ENCODE results near the gene PRKCZ. TPM values are rescaled to one million over a fixed set of nuclear protein-coding genes. Genes with fewer than 3 reads are reported as not detected.
A peak's percentile ranks its signal among the peaks of the same experiment; 100 is the strongest.

The PRKCZ gene
- total RNA-seq, 3 donors from 2014 or later (not counting 1 experiment from before 2014, with no cell fraction given), result 25.1 to 37.1 (median 30.5) TPM

GRCh38 chr1:2197707-2198165, 147.5 kb downstream of the PRKCZ start:
- Mint-ChIP-seq H3K4me1 (peaks cover 16 to 29% of the 10 kb centered on the region in 2 donors), H3K27ac (peak overlapping the region in 1 of 2 donors; percentile 93), H3K27me3 (ENCODE audit: low read depth in 2 of 2) (no peaks in the 10 kb centered on the region), H3K4me3 (no peak overlapping the region), H3K9me3 (no peaks in the 10 kb centered on the region), H3K36me3 (no peaks in the 10 kb centered on the region)
- TF ChIP-seq CTCF (IDR thresholded peaks at IDR 0.05), result no peak
- no peaks in the 10 kb centered on the region for H3K36me3 ChIP-seq (ENCODE audit: control insufficient read depth, insufficient read depth, low read length)
- H3K9me3 ChIP-seq (ENCODE audit: control insufficient read depth, insufficient read depth, low read length), result no peaks in the 10 kb centered on the region
- peaks cover 53% of the 10 kb centered on the region for H3K4me1 ChIP-seq (ENCODE audit: control insufficient read depth, insufficient read depth, low read length)
- DNase-seq, result no peak
- no peak overlapping the region for H3K4me3 ChIP-seq (ENCODE audit: low read length)
- H3K27ac ChIP-seq (ENCODE audit: low read length), result no peak overlapping the region
- intact Hi-C loops (cut with micrococcal nuclease), result loop anchor here (2.0 to 10.0 kb wide), 4 partner anchors 35 to 447 kb away; no protein-coding TSS in a partner anchor
- no peak for ATAC-seq
- H3K27me3 ChIP-seq (ENCODE audit: control insufficient read depth, insufficient read depth, low read length), result no peaks in the 10 kb centered on the region
- WGBS (ENCODE audit: insufficient coverage), result 97% methylated on average over 10 of the region's 10 CpGs

GRCh38 chr1:2198571-2198970, 148.4 kb downstream of the PRKCZ start:
- WGBS (ENCODE audit: insufficient coverage), result 84% methylated on average over 11 of the region's 11 CpGs
- peak overlapping the region; percentile 86 for H3K4me3 Mint-ChIP-seq
- intact Hi-C loops (cut with micrococcal nuclease), result loop anchor here (2.0 to 10.0 kb wide), 4 partner anchors 34 to 446 kb away; no protein-coding TSS in a partner anchor
- H3K36me3 Mint-ChIP-seq, result no peaks in the 10 kb centered on the region
- H3K9me3 Mint-ChIP-seq, result no peaks in the 10 kb centered on the region
- no peak overlapping the region for H3K4me3 ChIP-seq (ENCODE audit: low read length)
- peaks cover 16 to 33% of the 10 kb centered on the region in 2 donors for H3K4me1 Mint-ChIP-seq
- H3K27ac ChIP-seq (ENCODE audit: low read length), result peak overlapping the region; percentile 96
- H3K27me3 Mint-ChIP-seq (ENCODE audit: low read depth in 2 of 2), result no peaks in the 10 kb centered on the region
- no peak for DNase-seq
- H3K27ac Mint-ChIP-seq, result peak overlapping the region; percentile 90 to 93
- no peaks in the 10 kb centered on the region for H3K27me3 ChIP-seq (ENCODE audit: control insufficient read depth, insufficient read depth, low read length)
- no peaks in the 10 kb centered on the region for H3K9me3 ChIP-seq (ENCODE audit: control insufficient read depth, insufficient read depth, low read length)
- no peaks in the 10 kb centered on the region for H3K36me3 ChIP-seq (ENCODE audit: control insufficient read depth, insufficient read depth, low read length)
- no peak for TF ChIP-seq CTCF (IDR thresholded peaks at IDR 0.05)
- peaks cover 48% of the 10 kb centered on the region for H3K4me1 ChIP-seq (ENCODE audit: control insufficient read depth, insufficient read depth, low read length)
- no peak for ATAC-seq

DNA sequence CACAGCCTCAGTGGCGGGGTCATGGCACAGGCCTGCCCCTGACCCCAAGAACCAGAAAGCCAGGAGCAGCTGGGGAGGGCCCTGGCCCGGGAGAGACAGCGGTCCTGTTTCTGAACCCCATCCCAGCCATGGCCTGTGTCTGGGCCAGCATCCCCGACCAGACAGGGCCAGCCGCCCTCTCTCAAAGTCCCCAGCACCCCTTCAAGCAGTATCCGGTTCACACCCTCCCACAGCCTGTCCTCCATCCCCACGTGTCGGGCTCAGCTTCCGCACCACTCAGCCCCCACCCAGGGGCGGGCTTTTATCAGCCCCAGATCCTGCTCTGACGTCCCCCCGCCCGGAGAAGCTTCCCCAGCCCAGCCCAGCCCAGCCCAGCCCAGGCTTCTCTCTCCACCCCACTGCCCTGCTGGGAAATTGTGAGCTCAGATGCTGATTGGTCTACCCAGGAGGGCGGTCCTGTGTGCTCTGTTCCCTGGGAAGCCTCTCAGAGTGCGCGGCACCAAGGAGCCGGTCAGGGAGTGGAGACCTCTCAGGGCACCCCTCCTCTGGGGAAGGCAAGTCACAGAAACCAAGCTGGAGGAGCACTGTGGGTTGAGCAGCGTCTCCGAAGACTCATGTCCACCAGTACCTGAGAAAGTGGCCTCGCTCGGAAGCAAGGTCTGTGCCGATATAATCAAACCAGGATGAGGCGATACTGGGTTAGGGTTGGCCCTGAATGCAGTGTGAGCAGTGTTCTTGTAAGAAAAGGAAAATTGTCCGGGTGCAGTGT, 149.0 kb downstream of the PRKCZ start:
- H3K9me3 Mint-ChIP-seq, result no peaks in the 10 kb centered on the region
- Histone ChIP-seq H3K9me3 (ENCODE audit: control insufficient read depth, insufficient read depth, low read length) (no peaks in the 10 kb centered on the region), H3K36me3 (ENCODE audit: control insufficient read depth, insufficient read depth, low read length) (no peaks in the 10 kb centered on the region), H3K27ac (ENCODE audit: low read length) (peak overlapping the region; percentile 96), H3K4me1 (ENCODE audit: control insufficient read depth, insufficient read depth, low read length) (peaks cover 49% of the 10 kb centered on the region), H3K27me3 (ENCODE audit: control insufficient read depth, insufficient read depth, low read length) (no peaks in the 10 kb centered on the region), H3K4me3 (ENCODE audit: low read length) (peak overlapping the region; percentile 68)
- intact Hi-C loops (cut with micrococcal nuclease), result loop anchor here (1.0 to 10.0 kb wide), 5 partner anchors 33 to 446 kb away; no protein-coding TSS in a partner anchor
- H3K27ac Mint-ChIP-seq, result peak overlapping the region; percentile 90 to 93
- H3K27me3 Mint-ChIP-seq (ENCODE audit: low read depth in 2 of 2), result no peaks in the 10 kb centered on the region
- TF ChIP-seq CTCF (IDR thresholded peaks at IDR 0.05), result no peak
- ATAC-seq, result peak; percentile 75 to 87 (median 77)
- H3K4me1 Mint-ChIP-seq, result peaks cover 18 to 31% of the 10 kb centered on the region in 2 donors
- WGBS (ENCODE audit: insufficient coverage), result 12% methylated on average over 24 of the region's 24 CpGs
- H3K4me3 Mint-ChIP-seq, result peak overlapping the region; percentile 86
- no peaks in the 10 kb centered on the region for H3K36me3 Mint-ChIP-seq
- peak; percentile 74 to 91 for DNase-seq
